A673 (cell line): Measurements from ENCODE around the gene HDAC7. TPM values are rescaled to one million over a fixed set of nuclear protein-coding genes. Genes with fewer than 3 reads are reported as not detected.

ENCODE experiments used
- BruUV-seq: library from RNA; stranded (reverse); fragments of 400-500 nt; replicated peaks from 2 replicates; lab custom pipeline; 2021; lab: Mats Ljungman, UMichigan
- CTCF ChIA-PET: fragments of 300-600 bp; sonication (Branson Sonifier 250); formaldehyde crosslinking; loops from one replicate; lab custom pipeline; 2022; ENCODE audit warnings: antibody characterized with exemption; lab: Charles Lee
- POLR2A ChIA-PET: fragments of 300-600 bp; sonication (Branson Sonifier 250); formaldehyde crosslinking; loops from one replicate; lab custom pipeline; 2022; ENCODE audit warnings: antibody characterized with exemption; ENCODE audit not compliant: low non-redundant PET; lab: Charles Lee
- DNase-seq: peaks from one replicate; pipeline ENCODE4 v3.0.0-alpha.2; 2015; ENCODE audit warnings: low spot score
- H3K27ac ChIP-seq: fragments of 200-600 bp; sonication (generic); 2 replicates; pipeline ENCODE4 v1.5.1; 2016; ENCODE audit warnings: mixed run types, low read depth, mild to moderate bottlenecking, mixed read lengths, antibody characterized with exemption, low read length; ENCODE audit not compliant: poor library complexity, severe bottlenecking
- H3K27me3 ChIP-seq: fragments of 200-600 bp; sonication (generic); replicated peaks from 2 replicates; pipeline ENCODE4 v1.6.1; 2017; ENCODE audit warnings: mixed run types, low read depth, mild to moderate bottlenecking, mixed read lengths, antibody characterized with exemption, low read length; ENCODE audit not compliant: insufficient read depth, poor library complexity
- H3K36me3 ChIP-seq: fragments of 200-600 bp; sonication (generic); 2 replicates; pipeline ENCODE4 v1.6.1; 2016; ENCODE audit warnings: mixed run types, mild to moderate bottlenecking, mixed read lengths, antibody characterized with exemption, low read length; ENCODE audit not compliant: insufficient read depth, poor library complexity, severe bottlenecking
- H3K4me1 ChIP-seq: fragments of 200-600 bp; sonication (generic); 2 replicates; pipeline ENCODE4 v1.6.1; 2017; ENCODE audit warnings: mixed run types, mild to moderate bottlenecking, mixed read lengths, antibody characterized with exemption, low read length; ENCODE audit not compliant: insufficient read depth, poor library complexity, severe bottlenecking
- H3K4me3 ChIP-seq: fragments of 200-600 bp; sonication (generic); 2 replicates; pipeline ENCODE4 v1.5.1; 2016; ENCODE audit warnings: low read depth, mixed run types, mild to moderate bottlenecking, mixed read lengths, low read length; ENCODE audit not compliant: poor library complexity, severe bottlenecking
- H3K9me3 ChIP-seq: fragments of 200-600 bp; sonication (generic); 2 replicates; pipeline ENCODE4 v1.6.1; 2016; ENCODE audit warnings: mixed run types, low read depth, mild to moderate bottlenecking, mixed read lengths, antibody characterized with exemption, low read length; ENCODE audit not compliant: poor library complexity, severe bottlenecking
- CTCF ChIP-seq: fragments of 300-800, 200-600 bp; sonication (generic); conservative IDR thresholded peaks from 2 replicates; pipeline ENCODE4 v1.5.1; 2017; ENCODE audit warnings: low read depth, mild to moderate bottlenecking, antibody characterized with exemption, low read length, moderate library complexity, mixed read lengths
- EZH2 ChIP-seq: fragments of 200-600 bp; sonication (generic); IDR thresholded peaks from 2 replicates; pipeline ENCODE4 v1.6.1; 2017; ENCODE audit warnings: borderline replicate concordance, low read depth, mild to moderate bottlenecking, mixed read lengths, antibody characterized with exemption, low read length; ENCODE audit not compliant: poor library complexity, severe bottlenecking
- intact Hi-C: fragments of 100-400 bp; cut with micrococcal nuclease; formaldehyde crosslinking; loops from one replicate; pipeline ENCODE4 v1.10.0; 2022; ENCODE audit not compliant: unreplicated experiment
- total RNA-seq: library from RNA; stranded (reverse); gene quantifications from 2 replicates; pipeline ENCODE4 v1.2.3, GENCODE V29; 2021

Gene HDAC7
- total RNA-seq, 1 experiment from 2014 or later = 58.9 TPM

- no peak overlapping the region for H3K4me3 ChIP-seq
- no peak overlapping the region for H3K27ac ChIP-seq
- POLR2A ChIA-PET = interaction anchor here (0.6 kb wide), 1 partner anchor 1318 kb away, joined by 3 read pairs; the partner anchor contains the start of gene KMT2D
- H3K9me3 ChIP-seq = no peaks in the 10 kb centered on the region
- intact Hi-C loops = loop anchor here (5.0 kb wide), 1 partner anchor 35 kb away; no protein-coding TSS in a partner anchor
- DNase-seq = no peak
- no TSS peak for BruUV-seq
- peaks cover 39% of the 10 kb centered on the region for H3K4me1 ChIP-seq
- TF ChIP-seq EZH2 (no peak), CTCF (peak; percentile 98)
- CTCF ChIA-PET = interaction anchor here (0.6 to 2.4 kb wide), 10 partner anchors 12 to 1157 kb away, joined by 3 to 18 read pairs (median 4); partner anchors contain the start of gene RAPGEF3
- no peaks in the 10 kb centered on the region for H3K36me3 ChIP-seq
- H3K27me3 ChIP-seq = no peaks in the 10 kb centered on the region
Observed at GRCh38 chr12:47742253-47742825, 77.4 kb downstream of the HDAC7 start.

GRCh38 chr12:47741340-47741703 is 78.4 kb downstream of the HDAC7 start:
- peak; percentile 97 for DNase-seq
- ChIA-PET CTCF (interaction anchor here (0.5 to 2.4 kb wide), 13 partner anchors 11 to 97 kb away, joined by 3 to 18 read pairs (median 4); partner anchors contain the start of genes RAPGEF3 and SLC48A1), POLR2A (interaction anchor here (0.5 kb wide), 1 partner anchor 386 kb away, joined by 3 read pairs; no protein-coding TSS in a partner anchor)
- Histone ChIP-seq H3K9me3 (no peaks in the 10 kb centered on the region), H3K36me3 (no peaks in the 10 kb centered on the region), H3K27me3 (no peaks in the 10 kb centered on the region), H3K27ac (peak overlapping the region; percentile 93), H3K4me3 (no peak overlapping the region), H3K4me1 (peaks cover 37% of the 10 kb centered on the region)
- TF ChIP-seq EZH2 = no peak
- no peak for TF ChIP-seq CTCF
- intact Hi-C loops = loop anchor here (5.0 kb wide), 1 partner anchor 36 kb away; no protein-coding TSS in a partner anchor
- no TSS peak for BruUV-seq

GRCh38 chr12:47740606-47741339 is 78.9 kb downstream of the HDAC7 start:
- Histone ChIP-seq H3K4me1 (peaks cover 37% of the 10 kb centered on the region), H3K9me3 (no peaks in the 10 kb centered on the region), H3K36me3 (no peaks in the 10 kb centered on the region), H3K4me3 (no peak overlapping the region), H3K27ac (peak overlapping the region; percentile 93), H3K27me3 (no peaks in the 10 kb centered on the region)
- ChIA-PET CTCF (interaction anchor here (0.5 to 2.4 kb wide), 12 partner anchors 11 to 98 kb away, joined by 3 to 18 read pairs (median 5); partner anchors contain the start of genes RAPGEF3 and SLC48A1), POLR2A (interaction anchor here (0.5 kb wide), 1 partner anchor 387 kb away, joined by 3 read pairs; no protein-coding TSS in a partner anchor)
- intact Hi-C loops = loop anchor here (5.0 kb wide), 1 partner anchor 37 kb away; no protein-coding TSS in a partner anchor
- TF ChIP-seq EZH2 (no peak), CTCF (no peak)
- DNase-seq = no peak
- no TSS peak for BruUV-seq
